GM19240 (cell line): ENCODE measurements around the gene NFATC1.
A peak's percentile ranks its signal among the peaks of the same experiment; 100 is the strongest.

Source experiments
- DNase-seq: peaks from one replicate; pipeline ENCODE4 v3.0.0; 2011; ENCODE audit warnings: low spot score; ENCODE audit not compliant: insufficient read length

Gene NFATC1

DNA sequence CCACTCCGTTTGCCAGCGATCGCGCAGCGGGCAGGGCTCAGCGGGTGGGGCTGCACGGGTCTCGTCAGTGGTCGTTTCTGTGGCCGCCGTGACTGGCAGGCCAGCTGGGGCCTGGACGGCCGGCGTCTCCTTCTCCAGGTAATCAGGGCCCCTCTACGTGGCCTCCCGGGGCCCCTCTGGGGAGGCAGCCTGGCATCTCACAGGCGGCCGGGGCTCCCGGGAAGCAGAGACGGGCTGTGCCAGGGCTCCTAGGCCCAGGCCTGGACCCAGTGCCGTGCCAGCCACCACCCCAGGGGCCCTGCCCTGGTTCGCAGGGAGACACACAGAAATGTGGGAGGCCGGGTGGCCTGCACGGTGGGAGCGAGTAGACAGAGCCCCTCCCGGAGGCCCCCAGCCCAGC is 59.5 kb downstream of the NFATC1 start:
- DNase-seq: no peak

- no peak for DNase-seq
Measured at GRCh38 chr18:79456105-79456980, 60.6 kb downstream of the NFATC1 start.

- no peak for DNase-seq
Measured at GRCh38 chr18:79457239-79457638, 61.5 kb downstream of the NFATC1 start.

GRCh38 chr18:79457652-79458051 is 61.9 kb downstream of the NFATC1 start:
- DNase-seq: no peak

DNA sequence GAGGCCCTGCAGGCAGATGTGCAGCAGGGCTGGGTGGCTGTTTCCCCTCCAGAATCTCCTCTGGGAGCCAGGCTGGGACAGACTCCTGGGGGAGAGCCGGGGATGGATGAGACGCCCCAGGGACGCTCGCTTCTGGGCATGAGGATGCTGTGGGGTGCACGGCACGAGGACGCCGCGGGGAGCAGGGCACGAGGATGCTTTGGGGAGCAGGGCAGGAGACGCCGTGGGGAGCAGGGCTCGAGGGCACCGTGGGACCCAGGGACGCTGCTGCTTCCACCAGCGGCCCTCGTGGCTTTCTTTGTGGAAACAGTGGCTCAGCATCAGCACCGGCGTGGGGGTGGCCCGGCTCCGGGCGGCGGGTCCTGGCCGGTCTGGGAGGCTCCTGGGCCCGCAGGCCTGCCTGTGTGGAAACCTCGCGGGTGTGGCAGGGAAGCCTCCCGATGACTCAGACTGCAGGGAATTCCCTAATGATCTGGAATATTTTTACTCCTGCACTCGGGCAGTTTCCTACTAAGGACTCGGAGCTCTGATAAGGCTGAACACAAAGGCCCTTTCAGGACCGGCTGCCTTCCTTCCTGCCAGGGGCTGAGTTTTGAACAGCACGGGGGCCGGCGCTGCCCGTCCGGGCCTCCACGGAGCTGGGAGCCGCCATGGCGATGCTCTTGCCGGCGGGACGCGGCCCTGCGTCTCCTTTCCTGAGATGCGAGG is 62.6 kb downstream of the NFATC1 start:
- DNase-seq: no peak

- DNase-seq: no peak
Measured at GRCh38 chr18:79458917-79459803, 63.4 kb downstream of the NFATC1 start.

DNA sequence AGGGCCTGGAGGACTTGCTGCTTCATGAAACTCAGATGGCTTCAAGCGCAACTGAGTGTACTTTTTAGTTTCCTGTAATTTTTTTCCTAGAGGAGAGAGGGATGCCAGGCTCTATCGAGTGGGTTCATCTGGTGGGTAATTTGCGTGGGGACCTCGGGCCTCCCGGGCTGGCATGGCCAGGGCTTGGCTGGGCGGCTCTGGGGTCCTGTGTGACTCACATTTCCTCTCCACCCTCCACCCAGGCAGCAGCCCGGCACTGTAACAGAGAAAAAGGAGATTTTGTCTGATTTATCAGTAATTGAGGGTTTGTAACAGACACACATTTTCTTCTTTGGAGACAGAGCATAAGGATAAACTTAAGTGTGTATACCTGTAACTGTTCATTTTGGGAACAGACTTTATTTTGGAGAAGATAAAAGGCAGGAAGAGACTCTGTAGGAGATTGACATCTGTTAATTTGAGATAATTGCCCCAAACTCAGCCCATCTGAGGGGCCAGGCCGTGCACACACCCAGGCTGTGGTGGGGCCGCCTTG is 64.3 kb downstream of the NFATC1 start:
- DNase-seq: peak; percentile 32

- DNase-seq: peak; percentile 91
Measured at GRCh38 chr18:79460481-79461300, 65.0 kb downstream of the NFATC1 start.

GRCh38 chr18:79461627-79462026 is 65.9 kb downstream of the NFATC1 start:
- DNase-seq: no peak

GRCh38 chr18:79463424-79463960 is 67.8 kb downstream of the NFATC1 start:
- DNase-seq: no peak

- peak; percentile 83 for DNase-seq
Measured at GRCh38 chr18:79465392-79465991, 69.8 kb downstream of the NFATC1 start.

DNA sequence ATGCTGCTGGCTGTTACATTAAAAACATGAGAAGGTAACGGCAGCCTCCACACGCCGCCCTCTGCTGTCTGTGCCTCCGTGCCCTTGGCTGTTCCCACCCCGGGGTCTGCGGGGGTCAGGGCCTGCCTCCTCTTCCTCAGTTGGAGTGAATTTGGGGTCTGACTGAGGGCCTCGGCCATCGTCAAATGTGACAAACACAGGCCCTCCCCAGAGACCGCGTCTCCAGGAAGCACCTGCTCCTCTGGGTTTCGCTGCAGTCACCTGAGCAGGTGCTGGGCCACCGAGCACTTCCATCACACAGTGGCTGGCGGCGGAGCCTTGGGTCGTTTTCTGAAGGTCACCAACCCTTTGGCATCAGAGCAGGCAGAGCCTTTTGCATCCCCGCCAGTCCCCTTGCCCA is 70.9 kb downstream of the NFATC1 start:
- peak; percentile 46 for DNase-seq

- DNase-seq: no peak
Measured at GRCh38 chr18:79467126-79467525, 71.4 kb downstream of the NFATC1 start.

GRCh38 chr18:79468119-79468789 is 72.5 kb downstream of the NFATC1 start:
- no peak for DNase-seq

DNA sequence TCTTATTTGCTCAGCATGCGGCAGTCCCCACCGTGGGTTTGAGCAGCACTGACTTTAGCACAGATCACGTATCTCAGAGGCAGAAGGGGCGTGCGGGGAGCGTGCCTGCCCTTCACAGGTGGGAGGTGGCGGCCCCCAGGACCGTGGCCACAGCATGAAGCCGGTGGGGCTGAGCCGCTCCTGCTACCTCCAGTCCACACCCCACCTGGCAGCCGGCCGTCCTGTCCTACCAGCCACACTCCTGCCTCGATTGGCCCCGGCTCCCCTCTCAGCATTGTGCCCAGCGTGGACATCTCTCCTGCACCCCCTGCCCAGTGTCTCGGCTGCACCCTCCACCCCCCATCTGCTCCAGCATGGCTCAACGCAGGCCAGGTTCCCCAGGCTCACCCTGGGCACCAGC is 73.6 kb downstream of the NFATC1 start:
- DNase-seq: no peak

- DNase-seq: no peak
Measured at GRCh38 chr18:79469751-79470505, 74.2 kb downstream of the NFATC1 start.

- DNase-seq: no peak
Measured at GRCh38 chr18:79470547-79470946, 74.8 kb downstream of the NFATC1 start.

GRCh38 chr18:79471046-79471445 is 75.3 kb downstream of the NFATC1 start:
- DNase-seq: no peak

DNA sequence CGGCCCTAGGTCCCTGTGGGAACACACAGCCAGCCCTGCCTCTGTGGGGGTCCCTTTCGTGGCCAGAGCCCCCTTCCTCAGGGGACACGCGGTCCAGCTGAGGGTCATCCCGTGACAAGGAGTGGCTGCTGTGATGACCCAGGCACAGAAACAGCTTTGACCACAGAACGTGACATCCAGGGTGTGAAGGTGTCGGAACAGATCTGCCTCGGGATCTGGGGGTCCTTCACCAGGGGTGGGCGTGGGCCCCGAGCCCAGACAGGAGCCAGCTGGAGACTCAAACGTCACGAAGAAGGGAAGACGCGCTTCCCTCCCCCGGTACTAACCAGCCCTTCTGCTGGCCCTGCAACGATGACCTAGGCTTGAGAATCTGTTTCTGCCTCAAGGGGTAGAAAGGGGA is 75.9 kb downstream of the NFATC1 start:
- no peak for DNase-seq
